ENCODE results near the gene SERGEF.

SERGEF gene

DNA sequence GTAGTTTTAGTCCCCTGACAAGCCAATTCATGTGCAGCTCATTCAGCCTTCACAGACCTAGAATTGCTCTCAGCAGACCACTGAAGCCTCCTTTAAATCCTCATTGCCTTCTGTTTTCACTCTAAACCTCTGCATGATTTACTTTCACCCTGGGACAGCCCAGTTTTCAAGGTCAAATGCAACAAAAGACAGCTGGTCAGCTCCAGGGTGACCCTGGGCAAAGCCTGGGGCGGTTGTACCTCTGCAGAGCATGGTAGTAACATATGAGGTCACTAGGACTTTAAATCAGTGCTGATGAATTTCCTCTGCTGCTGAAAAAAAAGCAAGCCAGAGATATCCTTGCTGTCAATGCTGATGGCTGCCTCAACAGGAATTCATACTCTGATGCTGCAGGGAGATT, 62.2 kb downstream of the SERGEF start:
- no peak for DNase-seq

DNA sequence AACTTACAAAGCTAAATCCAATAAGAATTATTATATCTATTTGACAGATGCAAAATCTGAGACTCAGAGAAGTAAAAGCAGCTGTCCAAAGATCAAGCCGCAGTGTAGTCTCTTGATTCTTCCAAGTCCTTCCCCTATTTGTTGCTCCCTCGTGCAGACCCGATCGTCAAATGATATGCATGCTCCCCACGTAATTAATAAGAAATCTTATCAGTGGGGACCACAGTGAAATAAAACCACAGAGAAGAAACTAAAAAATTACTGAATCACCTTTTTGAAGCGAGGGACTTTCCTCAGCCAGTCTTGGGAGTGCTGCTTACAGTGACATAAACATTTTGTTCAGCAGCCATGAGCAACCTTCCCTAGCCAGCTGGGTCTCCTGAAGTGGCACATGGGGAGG, 64.6 kb downstream of the SERGEF start:
- no peak for DNase-seq

DNA sequence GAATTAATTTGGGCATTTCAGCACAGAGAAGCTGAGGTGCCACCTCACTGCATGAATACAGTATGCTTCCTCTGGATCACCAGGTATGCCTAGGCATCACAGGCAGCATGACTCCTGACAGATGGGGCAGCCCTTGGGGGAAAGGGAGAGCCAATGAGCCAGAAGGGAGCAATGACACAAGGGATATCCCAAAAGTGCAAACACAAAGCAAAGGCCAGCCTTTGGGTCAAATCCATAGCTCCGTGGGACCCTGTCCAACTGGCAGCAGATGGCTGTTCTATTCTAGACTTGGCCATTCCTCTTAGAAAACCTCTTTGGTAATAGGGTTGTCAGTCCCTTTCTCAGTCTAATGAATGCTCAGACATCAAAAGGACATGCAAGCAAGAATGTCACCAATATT, 73.3 kb downstream of the SERGEF start:
- DNase-seq = no peak

DNA sequence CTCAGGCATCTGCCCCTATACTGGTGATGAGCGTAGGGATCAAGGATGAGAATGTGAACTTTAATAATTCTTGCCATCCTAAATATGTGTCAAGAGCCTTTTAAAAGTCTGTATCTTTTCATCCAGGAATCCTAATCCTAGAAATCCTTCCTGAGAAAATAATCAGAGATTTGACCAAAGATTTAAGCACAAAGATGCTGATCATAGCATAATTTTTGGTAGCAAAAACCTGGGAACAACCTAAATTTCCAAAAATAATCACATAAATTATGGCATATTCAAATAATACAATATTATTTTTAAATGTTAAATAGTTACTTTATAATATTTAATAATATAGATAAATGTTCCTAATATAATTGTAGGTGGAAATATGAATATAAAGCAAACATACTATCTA, 76.1 kb downstream of the SERGEF start:
- DNase-seq = no peak

DNA sequence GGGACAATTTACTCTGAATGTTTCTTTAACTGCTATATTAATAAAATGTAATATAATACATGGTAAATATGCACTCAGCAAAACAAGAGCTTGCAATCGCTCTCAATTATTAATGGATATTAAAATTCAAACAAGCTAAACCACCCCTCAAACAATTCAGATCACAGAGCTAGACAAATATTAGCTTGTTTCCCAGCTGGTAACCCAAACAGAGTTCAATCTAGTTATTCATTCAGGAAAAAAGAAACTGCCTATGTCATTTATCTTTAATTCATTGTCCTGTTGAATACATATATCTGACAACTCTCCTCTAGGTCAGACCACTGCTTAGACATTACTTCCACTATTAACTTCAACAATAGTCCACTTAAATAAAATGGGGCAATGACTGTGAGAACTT, 78.7 kb downstream of the SERGEF start:
- DNase-seq = no peak

DNA sequence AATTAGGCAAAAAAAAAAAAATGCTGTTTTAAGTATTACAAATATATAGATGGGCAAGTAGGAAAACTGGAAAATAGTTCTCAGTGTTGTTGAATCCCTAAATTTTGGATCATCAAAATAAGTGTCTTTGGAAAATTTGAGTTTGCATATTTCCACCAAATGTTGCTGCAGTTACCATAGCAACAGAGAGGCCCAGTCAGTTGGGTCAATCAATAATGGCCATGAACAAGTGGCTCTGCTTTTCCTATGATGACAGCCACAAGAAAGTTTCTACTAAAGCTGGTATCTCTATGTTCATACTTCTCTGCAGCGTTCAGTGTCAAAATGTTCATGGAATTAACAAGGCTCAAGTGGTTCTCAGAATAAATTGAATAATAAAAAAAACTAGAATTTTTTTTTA, 79.1 kb downstream of the SERGEF start:
- no peak for DNase-seq

DNA sequence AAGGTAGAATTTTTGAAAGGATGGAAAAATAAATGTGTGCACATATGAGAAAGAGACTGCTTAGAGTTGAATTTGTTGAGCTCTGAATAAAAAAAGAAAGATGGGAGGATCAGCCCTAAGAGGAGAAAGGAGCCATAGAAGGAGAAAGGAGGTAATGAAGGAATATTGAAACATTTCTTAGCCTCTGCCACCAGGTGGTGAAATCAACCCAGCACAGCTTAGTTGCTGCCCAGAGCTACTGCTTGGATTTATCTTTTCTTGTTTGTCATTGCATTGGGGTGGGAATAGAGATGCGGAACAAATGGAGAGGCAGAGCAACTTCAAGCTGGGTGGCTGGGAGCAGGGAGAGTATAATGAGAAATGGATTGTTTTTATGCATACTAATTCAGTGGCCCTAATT, 80.4 kb downstream of the SERGEF start:
- no peak for DNase-seq

DNA sequence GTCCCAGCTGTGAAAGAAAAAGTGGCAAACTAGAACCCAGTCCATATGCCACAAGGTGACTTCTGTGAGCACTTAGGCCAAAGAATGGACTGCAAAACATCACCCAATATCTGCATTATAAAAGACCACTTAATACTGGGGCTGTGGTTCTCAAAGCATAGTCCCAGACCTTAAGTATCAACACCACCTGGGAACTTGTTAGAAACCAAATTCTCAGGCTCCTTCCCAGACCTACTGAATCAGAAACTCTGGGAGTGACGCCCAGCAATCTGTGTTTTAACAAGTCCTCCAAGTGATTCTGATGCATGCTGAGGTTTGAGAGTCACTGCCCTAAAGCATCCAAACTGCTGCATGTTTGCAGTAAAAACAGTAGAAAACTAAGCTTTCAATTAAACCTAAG, 81.3 kb downstream of the SERGEF start:
- no peak for DNase-seq

DNA sequence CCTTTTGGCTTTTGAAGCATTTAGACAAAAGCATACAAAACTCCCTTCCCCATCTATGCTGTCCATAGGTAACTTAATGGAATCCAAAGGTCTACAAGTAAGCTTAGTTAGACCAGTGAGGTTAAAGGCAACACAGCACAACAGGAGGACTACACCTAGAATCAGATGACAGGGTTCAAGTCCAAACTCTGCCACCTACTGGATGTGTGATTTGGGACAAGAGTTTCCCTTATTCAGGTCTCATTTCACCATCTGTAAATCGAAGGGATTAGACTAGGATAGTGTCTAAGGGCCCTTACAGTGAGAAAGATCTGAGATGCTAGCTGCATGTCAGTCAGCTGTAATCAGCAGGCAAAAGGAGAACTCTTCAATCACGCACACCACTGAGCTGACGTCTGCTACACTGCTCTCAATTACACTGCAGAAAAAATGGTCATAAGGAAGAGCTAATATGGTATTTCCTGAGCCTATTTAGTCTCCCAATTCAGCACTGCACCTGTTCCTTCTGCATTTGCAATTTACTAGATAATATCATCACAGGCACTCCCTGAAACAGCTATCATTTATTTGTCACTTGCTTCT, 82.2 kb downstream of the SERGEF start:
- no peak for DNase-seq

DNA sequence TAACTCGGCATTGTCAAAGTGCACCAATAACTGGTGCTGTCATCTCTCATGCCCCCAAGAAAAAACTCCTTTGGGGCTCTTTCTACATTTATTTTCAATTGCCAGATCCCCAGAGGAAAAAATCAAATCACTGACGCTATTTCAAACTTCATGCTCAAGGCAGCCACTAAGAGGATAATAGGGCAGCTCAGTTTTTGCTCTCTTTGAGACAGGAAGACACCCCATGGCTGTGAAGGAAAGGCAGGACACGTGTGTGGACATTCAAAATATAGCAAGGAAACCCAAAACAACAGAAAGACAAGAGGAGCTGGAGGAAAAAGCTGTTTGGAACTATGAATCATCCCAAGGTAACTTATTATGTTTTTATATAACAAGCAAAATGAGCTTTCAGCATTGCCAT, 83.7 kb downstream of the SERGEF start:
- DNase-seq = no peak

DNA sequence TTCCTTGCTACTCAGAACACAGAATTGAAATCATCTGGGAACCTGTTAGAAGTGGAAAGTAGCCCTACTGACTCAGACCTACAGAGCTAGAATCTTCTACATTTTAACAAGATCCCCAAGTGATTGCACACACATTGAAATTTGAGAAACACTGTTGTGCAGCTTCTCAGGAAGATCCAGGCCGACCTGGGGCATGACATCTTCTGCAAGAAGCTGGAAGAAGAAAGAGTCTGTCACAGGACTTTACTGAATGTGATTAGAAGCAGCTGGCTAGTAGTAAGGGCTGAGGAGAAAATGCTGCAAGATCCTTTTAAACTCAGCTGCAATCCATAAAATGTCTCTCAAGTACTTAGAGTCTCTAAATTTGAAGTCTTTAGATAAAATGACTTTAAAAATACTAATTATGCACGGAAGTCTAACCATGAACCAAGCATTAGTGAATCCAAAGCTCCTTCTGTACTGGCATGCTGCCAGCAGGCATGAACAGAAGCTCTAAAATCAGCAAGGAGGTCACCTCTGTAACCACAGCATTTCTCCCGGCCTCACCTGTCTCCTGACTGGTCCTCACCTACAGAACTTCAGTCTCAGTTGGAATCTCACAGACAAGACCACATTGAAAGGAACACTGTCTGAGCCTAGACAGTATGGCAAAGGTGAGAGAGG, 85.0 kb downstream of the SERGEF start:
- DNase-seq = no peak

DNA sequence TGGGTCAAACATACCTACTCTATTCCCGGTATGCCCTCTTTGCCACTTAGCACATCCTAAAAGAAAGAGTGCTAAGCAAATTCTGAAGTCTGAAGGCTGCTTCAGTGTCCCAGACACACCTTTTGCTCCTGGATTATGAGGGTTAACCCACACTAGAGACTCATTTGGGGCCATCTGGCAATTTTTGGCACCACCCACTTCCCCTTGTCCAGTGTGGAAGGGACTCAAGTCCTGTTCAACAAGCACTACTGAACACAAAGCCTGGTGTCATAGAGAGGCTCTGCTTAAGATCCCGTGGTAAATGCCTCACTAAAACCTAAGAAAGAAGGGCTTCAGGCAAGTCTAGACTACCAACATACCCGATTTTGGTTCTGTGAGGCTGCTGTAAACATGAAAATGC, 85.8 kb downstream of the SERGEF start:
- no peak for DNase-seq

DNA sequence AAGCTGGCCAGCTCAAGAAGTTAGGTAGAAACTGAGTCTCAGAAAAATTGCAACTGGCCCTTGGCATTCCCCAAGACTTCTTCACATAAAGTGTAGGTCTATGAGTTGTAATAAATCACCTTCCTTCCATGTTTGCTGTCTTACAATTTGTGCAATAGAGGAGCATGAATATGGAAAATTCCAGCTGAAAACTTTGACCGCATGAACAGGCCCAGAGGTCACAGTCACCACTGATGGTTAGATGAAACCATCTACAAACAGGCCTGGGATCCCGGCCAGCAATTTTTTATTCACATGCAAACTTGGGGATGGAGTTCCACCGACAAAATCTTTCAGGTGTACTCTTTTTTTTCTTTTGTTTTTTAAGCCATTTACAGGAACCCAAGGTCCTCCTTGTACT, 88.1 kb downstream of the SERGEF start:
- no peak for DNase-seq

DNA sequence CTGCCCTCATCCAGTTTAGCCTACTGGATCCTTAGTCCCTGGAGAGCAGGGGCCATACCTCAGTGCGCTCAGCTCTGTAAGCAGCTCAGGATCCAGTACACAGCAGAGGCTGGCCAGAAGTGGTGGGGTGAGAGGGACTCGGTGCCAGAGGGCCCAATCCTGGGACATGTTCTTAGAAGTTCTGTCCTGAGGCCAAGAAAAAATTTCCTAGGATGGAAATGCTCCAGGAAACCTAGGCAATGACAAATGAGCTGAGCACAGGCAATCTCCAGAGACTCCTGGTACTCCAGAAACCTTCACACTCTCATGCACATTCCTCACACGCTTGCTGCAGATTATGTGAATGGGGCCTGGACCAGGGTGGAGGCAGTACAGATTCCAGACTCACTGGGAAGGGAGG, 89.6 kb downstream of the SERGEF start:
- DNase-seq = no peak

DNA sequence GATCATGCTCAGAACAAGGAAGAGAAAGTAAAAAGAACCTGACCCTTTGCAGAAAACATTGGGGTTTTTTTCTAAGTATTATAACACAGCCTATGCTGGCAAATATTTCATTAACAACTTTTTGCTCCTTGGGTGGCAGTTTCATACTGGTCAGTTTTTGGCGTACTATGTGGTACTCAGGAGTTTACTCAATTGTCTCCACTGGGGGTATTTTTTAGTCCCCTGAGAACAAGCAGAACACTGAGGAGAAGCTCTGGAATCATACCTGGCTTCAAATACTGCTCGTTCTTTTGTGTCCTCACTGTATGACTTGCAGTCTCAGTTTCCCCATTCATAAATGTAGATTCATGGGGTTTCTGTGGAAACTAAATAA, 90.4 kb downstream of the SERGEF start:
- DNase-seq = no peak

DNA sequence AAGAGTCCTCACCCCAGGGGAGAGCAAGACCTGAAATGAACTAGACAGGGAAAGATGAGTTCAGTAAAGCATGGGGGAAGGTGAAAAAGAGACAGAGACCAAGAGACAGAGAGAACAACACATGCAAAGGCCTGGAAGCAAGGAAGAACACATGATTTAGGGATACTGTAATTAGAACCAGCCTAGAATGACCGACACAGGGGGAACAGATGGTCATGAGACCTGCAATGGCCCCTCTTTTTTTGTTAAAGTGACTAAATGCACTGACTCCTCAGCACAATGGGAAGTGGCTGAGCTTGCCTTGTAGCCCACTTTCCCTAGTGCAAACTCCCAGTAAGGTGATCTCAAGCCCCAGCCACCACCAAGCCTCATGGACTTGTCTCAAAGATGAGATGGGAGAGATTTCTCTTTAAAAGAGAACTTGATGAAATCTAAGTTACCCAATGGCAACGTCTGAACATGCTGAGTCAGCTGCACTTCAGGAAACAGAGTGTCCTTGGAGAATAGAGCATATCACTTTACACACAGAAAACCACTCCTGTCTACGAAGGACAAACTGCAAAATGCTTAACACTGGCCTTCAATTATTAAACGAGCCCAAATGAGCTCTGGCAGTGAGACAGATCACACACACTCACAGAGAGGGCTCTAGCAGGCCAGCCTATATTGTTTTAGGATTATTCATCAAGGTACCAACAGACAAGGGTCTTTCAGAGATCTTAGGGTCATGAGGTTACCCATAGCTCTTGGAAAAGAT, 91.0 kb downstream of the SERGEF start:
- no peak for DNase-seq

DNA sequence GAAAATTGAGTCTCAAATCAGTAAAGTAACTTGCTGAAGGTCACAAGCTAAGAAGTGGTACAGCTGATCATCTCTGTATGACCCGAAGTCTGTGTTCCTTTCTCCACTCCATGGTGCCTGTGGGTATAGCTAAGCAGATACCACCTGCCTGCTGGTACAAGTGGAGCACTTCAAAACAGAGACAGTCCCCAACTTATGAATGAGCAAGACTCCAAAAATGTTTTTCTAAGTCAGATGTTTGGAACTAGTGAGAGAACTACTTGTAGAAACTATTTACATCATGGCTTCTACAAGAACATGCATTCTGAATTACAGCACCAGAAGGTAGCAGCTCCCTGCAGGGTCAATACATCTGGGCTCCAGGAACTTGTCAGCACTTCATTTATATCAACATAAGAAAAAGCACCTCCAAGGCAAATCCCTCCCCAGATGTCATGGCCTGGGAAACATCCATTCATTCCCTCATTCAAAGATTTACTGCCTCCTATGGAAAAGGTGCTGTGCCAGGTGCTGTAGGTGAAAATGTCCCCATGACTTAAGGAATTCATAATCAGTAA, 94.7 kb downstream of the SERGEF start:
- DNase-seq = no peak

DNA sequence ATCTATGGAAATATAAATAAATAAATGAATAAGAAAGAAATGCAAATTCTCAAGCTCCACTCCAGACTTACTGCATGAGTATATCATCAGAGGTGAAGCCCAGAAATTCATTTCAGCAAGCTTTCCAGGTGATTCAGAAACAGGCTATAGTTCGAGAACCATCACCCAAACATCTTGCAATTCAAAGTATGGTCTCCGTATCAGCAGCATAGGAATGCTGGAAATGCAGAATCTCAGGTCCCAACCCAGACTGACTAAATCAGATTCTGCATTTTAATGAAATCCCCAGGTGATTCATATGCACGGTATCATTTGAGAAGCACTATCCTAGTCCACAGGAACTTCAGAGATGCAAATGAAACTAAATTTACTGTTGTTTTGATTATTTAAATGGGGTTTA, 95.3 kb downstream of the SERGEF start:
- DNase-seq = no peak

DNA sequence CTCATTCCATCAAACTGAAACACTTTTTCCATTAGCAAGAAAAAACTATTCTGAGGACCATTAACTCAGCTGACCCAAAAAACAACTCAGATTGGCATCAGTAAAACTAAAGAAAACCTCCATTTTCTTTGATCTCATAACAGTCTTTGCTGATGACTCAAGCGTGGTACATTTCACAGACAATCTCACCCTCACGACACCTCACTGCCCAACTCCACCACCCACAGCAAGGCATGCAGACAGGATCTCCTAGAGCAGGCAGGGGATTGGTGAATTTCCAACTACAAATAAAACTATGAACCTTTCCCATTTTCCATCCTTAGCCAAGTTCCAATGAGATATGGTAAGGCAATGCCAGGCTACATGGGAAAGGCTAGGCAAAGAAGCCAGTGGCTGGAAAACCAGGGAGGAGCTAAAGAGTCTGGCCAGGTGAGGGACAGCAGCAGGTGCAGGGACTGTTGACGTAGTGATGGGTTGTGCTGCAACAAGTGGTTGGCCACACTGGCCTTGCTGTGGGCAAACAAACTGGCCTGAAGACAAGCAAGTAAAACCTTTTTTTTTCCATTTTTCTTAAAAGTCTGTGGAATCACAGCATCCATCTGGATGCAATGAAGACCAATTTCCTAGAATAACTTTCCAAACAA, 97.2 kb downstream of the SERGEF start:
- no peak for DNase-seq

DNA sequence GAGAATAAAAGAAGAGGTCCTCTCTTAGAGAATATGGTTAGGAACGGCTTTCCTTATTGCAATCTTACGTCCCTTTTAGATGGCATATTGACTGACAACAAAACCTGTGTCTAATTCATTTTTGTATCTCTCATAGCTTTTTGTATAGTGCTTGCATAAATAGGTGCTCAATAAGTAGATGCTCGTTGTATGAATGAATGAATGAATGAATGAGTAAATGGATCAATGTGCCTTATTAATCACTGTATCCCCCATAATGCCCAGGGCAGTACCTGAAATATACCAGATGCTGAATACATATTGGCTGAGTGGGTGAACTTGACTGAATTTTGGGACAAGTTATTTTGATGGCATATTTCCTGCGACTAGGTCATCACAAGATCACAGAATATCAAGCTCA, 97.9 kb downstream of the SERGEF start:
- no peak for DNase-seq

DNA sequence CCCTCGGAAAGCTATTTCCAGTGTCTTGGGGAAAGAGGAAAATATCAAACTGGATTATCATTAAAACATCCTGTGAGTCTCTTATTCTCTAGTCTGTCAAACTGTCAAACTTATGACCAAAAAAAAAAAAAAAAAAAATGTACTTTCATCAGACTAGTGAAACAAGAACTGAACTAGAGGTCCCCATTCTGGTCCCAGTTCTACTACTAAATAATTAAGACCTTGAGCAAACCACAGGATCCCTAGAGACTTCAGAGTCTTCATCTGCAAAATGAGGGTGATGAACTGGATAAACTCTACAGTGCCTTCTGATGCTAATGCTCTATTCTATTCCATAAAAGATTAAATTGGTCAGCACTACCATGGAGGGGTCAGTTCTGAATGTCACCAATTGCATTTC, 105.8 kb downstream of the SERGEF start:
- no peak for DNase-seq

DNA sequence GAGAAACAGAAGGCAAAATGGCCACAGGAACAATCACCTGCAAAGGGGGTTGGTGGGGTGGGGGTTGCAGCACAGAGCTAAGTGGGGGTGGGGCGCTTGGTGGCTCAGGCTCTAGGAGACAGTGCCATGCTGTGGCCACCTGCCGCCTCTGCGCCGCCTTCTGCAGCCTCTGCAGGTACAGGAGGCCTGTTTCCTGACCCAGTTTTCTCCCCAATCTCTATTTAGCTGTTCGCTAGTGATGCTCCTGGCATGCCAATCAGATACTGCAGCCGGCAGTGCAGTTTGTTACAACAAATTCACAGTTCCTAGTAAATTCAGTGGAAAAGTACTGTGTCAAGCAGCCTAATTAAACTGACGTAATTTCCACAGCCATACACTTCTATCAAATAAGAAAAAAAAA, 106.4 kb downstream of the SERGEF start:
- no peak for DNase-seq

DNA sequence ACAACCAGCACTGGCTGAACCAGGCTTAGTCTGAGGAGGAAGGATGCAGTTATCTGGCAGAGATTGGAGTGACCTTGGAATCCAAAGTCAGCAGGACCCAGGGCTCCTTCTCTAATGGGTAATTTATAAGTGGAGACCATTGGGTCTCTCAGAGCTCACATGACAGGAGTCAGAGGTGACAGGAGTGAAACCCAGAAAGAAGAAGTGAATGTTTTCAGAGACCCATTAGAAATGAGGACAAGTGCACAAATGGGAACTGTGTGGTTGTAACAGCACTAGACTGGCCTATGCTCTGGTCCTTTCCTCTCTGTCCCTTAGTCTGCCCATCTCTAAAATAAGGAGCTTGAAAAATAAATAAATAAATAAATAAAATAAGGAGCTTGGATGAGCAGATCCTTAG, 107.4 kb downstream of the SERGEF start:
- no peak for DNase-seq

DNA sequence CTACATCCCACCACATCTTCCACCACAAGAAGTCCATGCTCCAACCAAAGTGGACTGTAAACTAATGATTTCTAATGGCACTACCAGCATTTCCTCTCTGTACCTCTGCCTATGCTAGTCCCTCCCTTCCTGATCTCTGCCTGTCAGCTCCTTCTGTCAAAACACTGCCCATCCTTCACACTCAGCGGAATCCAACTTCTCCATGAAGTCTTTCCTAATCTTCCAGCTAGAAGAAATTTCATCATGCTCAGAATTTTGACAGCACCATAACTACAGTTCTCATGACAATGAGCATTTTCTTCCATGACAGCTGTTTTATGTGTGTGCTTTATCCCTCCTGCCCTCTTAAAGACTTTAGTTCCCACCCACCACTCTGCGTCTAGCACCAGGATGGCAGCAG, 111.4 kb downstream of the SERGEF start:
- DNase-seq = no peak
